K562 (cell line): Measurements from ENCODE around the gene MAP3K14. TPM values are rescaled to one million over a fixed set of nuclear protein-coding genes. Genes with fewer than 3 reads are reported as not detected.
A peak's percentile ranks its signal among the peaks of the same experiment; 100 is the strongest.

Source experiments
- CBX8 ChIP-seq: fragments of 200-600 bp; sonication (generic); IDR thresholded peaks from 2 replicates; pipeline ENCODE4 v1.6.1; 2012; ENCODE audit warnings: borderline replicate concordance, mixed run types, low read depth, mild to moderate bottlenecking, moderate library complexity, mixed read lengths, low read length, control low read depth, inconsistent platforms; ENCODE audit not compliant: poor library complexity, severe bottlenecking; ENCODE audit errors: extremely low read depth
- COPS2 ChIP-seq: fragments of 450-650 bp; conservative IDR thresholded peaks from 2 replicates; pipeline ENCODE4 v1.6.1; 2016; ENCODE audit warnings: mild to moderate bottlenecking, moderate library complexity
- E2F4 ChIP-seq: sonication (generic); formaldehyde crosslinking; IDR thresholded peaks from 2 replicates; pipeline ENCODE4 v1.8.0; 2022; ENCODE audit warnings: mild to moderate bottlenecking, low read depth, missing genetic modification reagents
- FIP1L1 ChIP-seq: fragments of 200-400 bp; formaldehyde crosslinking; IDR thresholded peaks from 2 replicates; pipeline ENCODE4 v1.6.1; 2018; ENCODE audit warnings: mild to moderate bottlenecking, low read depth, low read length; ENCODE audit not compliant: poor library complexity, severe bottlenecking
- MTA2 ChIP-seq: fragments of 450-650 bp; IDR thresholded peaks from 2 replicates; pipeline ENCODE4 v1.6.1; 2016; ENCODE audit warnings: low read depth
- NCOA4 ChIP-seq: fragments of 450-650 bp; IDR thresholded peaks from 2 replicates; pipeline ENCODE4 v1.6.1; 2018; ENCODE audit warnings: mild to moderate bottlenecking; ENCODE audit not compliant: partially characterized antibody
- RB1 ChIP-seq: fragments of 450-650 bp; IDR thresholded peaks from 2 replicates; pipeline ENCODE4 v1.6.1; 2017; ENCODE audit warnings: low read depth, mild to moderate bottlenecking
- SAFB2 ChIP-seq: fragments of 200-400 bp; formaldehyde crosslinking; IDR thresholded peaks from 2 replicates; pipeline ENCODE4 v1.6.1; 2018; ENCODE audit warnings: borderline replicate concordance, low read length, low read depth, moderate library complexity; ENCODE audit not compliant: severe bottlenecking
- TBL1XR1 ChIP-seq, 2 experiments: IDR thresholded peaks; 2 replicates each; pipeline ENCODE4 v1.6.1; 2012; ENCODE audit warnings: improper control_type of control experiment in 2 of 2, low read length in 2 of 2, mild to moderate bottlenecking in 1 of 2
- ZBTB11 ChIP-seq, 3 experiments: fragments of 200-800 bp in 1 of 3; fragments of 250-450 bp in 1 of 3; fragments of 450-650 bp in 1 of 3; sonication (Bioruptor Pico) in 1 of 3; sonication (Bioruptor generic) in 1 of 3; formaldehyde crosslinking in 1 of 3; IDR thresholded peaks; 2 replicates each; pipeline versions ENCODE4 v1.6.1 to v1.8.0; 2016 to 2022; ENCODE audit warnings: mild to moderate bottlenecking in 2 of 3, missing genetic modification characterization in 2 of 3, missing compliant biosample characterization in 1 of 3, moderate library complexity in 1 of 3
- ZNF277 ChIP-seq: fragments of 250-450 bp; sonication (Bioruptor Pico); IDR thresholded peaks from 2 replicates; pipeline ENCODE4 v1.8.0; 2022; ENCODE audit warnings: inconsistent platforms, mild to moderate bottlenecking, moderate library complexity, borderline replicate concordance
- ZNF445 ChIP-seq: fragments of 250-450 bp; sonication (Bioruptor Pico); IDR thresholded peaks from 2 replicates; pipeline ENCODE4 v1.4.0; 2020; ENCODE audit warnings: low read depth, mild to moderate bottlenecking, moderate library complexity
- ZNF551 ChIP-seq: fragments of 250-450 bp; sonication (Bioruptor Pico); IDR thresholded peaks from 2 replicates; pipeline ENCODE4 v1.5.0; 2021; ENCODE audit warnings: mild to moderate bottlenecking, moderate library complexity
- ZNF644 ChIP-seq: fragments of 200-800 bp; sonication (Bioruptor generic); IDR thresholded peaks from 2 replicates; pipeline ENCODE4 v1.6.1; 2016; ENCODE audit warnings: low read depth, missing genetic modification characterization, missing compliant biosample characterization
- polyA plus RNA-seq, 8 experiments: library from polyadenylated mRNA; depleted of rRNA in 4 of 8; stranded (reverse) in 5 of 8; unstranded in 3 of 8; fragments of >200 nt; fragmentation: Nextera tagmentation in 2 of 8; fragmentation: Illumina TruSeq in 1 of 8; extraction: Ambion mirVana in 2 of 8; extraction: Trizol in 1 of 8; gene quantifications; 2 replicates each; pipeline versions ENCODE4 v1.2.1 to v1.2.3, GENCODE V29; 2011 to 2014; ENCODE audit warnings: inconsistent platforms in 1 of 8, missing spikeins in 1 of 8
- total RNA-seq, 7 experiments: library from RNA; depleted of rRNA in 6 of 7; stranded (reverse); fragments of >200 nt in 6 of 7; fragmentation: Illumina TruSeq in 2 of 7; extraction: Trizol in 2 of 7; gene quantifications; 2 replicates each; pipeline versions ENCODE4 v1.2.1 to v1.2.3, GENCODE V29; 2011 to 2021; ENCODE audit warnings: low replicate concordance in 1 of 7
- TF ChIP-seq, protein P1 (sequence below), 3 experiments: fragments of 200-800 bp in 1 of 3; sonication (Bioruptor generic) in 1 of 3; sonication (generic) in 1 of 3; formaldehyde crosslinking in 1 of 3; IDR thresholded peaks; 2 replicates each; pipeline versions ENCODE4 v1.6.1 to v1.8.0; 2016 to 2022; ENCODE audit warnings: mild to moderate bottlenecking in 2 of 3, missing compliant biosample characterization in 2 of 3, missing genetic modification characterization in 2 of 3, missing genetic modification reagents in 1 of 3
- TF ChIP-seq, protein P2 (sequence below): fragments of 450-650 bp; IDR thresholded peaks from 2 replicates; pipeline ENCODE4 v1.6.1; 2017; ENCODE audit warnings: antibody characterized with exemption

The MAP3K14 gene
- total and polyA plus RNA-seq, 9 of the 15 experiments (the other 6 are each of a cell fraction or from before 2014, with no cell fraction given), result 0.45 to 8.7 (median 3.2) TPM

DNA sequence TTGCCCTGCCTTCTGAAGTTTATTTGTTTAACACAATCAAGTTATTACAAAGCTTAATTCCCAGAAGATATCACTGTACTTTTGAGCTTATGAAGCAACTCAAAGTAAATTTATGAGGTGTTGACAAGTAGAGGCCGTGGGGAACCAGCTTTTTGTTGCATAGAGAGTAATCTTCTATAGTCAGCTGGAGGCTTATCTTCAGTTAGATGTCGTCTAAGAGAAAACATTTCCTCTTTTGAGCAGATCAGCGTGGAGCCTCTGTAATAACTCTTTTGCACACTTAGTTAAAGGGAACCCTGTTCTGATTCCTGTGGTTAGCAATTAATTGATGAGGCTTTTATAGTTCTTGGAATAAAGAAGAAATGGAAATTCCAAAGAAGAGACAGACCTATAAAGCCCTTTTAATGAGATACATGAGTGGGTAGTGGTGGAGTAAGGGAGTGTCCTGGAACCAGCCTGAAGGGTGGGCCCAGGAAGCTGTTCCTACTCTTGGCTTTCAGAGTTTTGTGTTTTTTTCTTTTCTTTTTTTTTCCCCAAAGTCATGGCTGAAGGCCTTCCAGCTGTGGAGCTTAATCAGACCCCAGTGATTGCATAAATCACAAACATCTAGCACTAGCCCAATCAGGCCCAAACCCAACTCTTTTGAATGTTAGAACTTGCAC is 28.9 kb upstream of the MAP3K14 start (continued):
- no peak for TF ChIP-seq ZNF277 (CRISPR knock-in tag)
- TF ChIP-seq ZNF445 (CRISPR knock-in tag), result no peak
- no peak for TF ChIP-seq NCOA4
- TF ChIP-seq RB1, result no peak
- TF ChIP-seq ZNF551 (CRISPR knock-in tag), result no peak
- TF ChIP-seq CBX8, result no peak
- TF ChIP-seq, protein P1, sequence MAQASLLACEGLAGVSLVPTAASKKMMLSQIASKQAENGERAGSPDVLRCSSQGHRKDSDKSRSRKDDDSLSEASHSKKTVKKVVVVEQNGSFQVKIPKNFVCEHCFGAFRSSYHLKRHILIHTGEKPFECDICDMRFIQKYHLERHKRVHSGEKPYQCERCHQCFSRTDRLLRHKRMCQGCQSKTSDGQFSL (CRISPR knock-in tag; IDR thresholded peaks at IDR 0.05), result no peak
- TF ChIP-seq, protein P1 (tag; IDR thresholded peaks at IDR 0.05), result no peak; a peak in 1 of 4 replicates
- TF ChIP-seq E2F4, result no peak
- peak in 1 of 2 experiments; percentile 98; a peak in 2 of 4 replicates for TF ChIP-seq TBL1XR1 (IDR thresholded peaks at IDR 0.05; ENCODE audit: low read length in 2 of 2)
- peak in 1 of 3 experiments; percentile 80; a peak in 2 of 6 replicates for TF ChIP-seq ZBTB11 (CRISPR knock-in tag; IDR thresholded peaks at IDR 0.05)
- peak; percentile 95 for TF ChIP-seq ZNF644 (tag)
- TF ChIP-seq MTA2, result peak; percentile 98
- TF ChIP-seq, protein P2, sequence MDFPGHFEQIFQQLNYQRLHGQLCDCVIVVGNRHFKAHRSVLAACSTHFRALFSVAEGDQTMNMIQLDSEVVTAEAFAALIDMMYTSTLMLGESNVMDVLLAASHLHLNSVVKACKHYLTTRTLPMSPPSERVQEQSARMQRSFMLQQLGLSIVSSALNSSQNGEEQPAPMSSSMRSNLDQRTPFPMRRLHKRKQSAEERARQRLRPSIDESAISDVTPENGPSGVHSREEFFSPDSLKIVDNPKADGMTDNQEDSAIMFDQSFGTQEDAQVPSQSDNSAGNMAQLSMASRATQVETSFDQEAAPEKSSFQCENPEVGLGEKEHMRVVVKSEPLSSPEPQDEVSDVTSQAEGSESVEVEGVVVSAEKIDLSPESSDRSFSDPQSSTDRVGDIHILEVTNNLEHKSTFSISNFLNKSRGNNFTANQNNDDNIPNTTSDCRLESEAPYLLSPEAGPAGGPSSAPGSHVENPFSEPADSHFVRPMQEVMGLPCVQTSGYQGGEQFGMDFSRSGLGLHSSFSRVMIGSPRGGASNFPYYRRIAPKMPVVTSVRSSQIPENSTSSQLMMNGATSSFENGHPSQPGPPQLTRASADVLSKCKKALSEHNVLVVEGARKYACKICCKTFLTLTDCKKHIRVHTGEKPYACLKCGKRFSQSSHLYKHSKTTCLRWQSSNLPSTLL, result no peak
- TF ChIP-seq COPS2, result no peak
- no peak for TF ChIP-seq FIP1L1
- TF ChIP-seq SAFB2, result no peak
